ENCODE measurements around the gene ASB11. TPM values are rescaled to one million over a fixed set of nuclear protein-coding genes. Genes with fewer than 3 reads are reported as not detected.
"Not testable (repeated sequence)": the region's sequence is repeated elsewhere in the genome, so short reads cannot be mapped to it uniquely, and the experiment has no call there.

The ASB11 gene
- polyA plus RNA-seq, 2 donors: not detected

GRCh38 chrX:15292861-15293260 lies 22.6 kb downstream of the ASB11 start:
- H3K4me3 ChIP-seq (ENCODE audit: low read depth in 1 of 2, low read length in 2 of 2): no peak overlapping the region
- 90 to 91% methylated on average over 3 of the region's 3 CpGs for WGBS, 2 donors
- H3K27me3 ChIP-seq (ENCODE audit: control insufficient read depth in 1 of 2, insufficient read depth in 2 of 2, low read length in 2 of 2): no peaks in the 10 kb centered on the region
- no peaks in the 10 kb centered on the region for H3K9me3 ChIP-seq (ENCODE audit: control insufficient read depth in 2 of 2, insufficient read depth in 1 of 2, low read depth in 1 of 2, low read length in 1 of 2)
- H3K4me1 ChIP-seq (ENCODE audit: control insufficient read depth in 2 of 2, insufficient read depth in 2 of 2, low read length in 1 of 2): no peaks in the 10 kb centered on the region
- no peak overlapping the region for H3K27ac ChIP-seq (ENCODE audit: low read depth in 2 of 2, low read length in 1 of 2)
- no peaks in the 10 kb centered on the region for H3K36me3 ChIP-seq (ENCODE audit: control insufficient read depth in 2 of 2, insufficient read depth in 2 of 2, low read length in 1 of 2)

GRCh38 chrX:15277604-15278003 lies 37.8 kb downstream of the ASB11 start:
- no peak overlapping the region for H3K27ac ChIP-seq (ENCODE audit: low read depth in 2 of 2, low read length in 1 of 2)
- no peak overlapping the region for H3K4me3 ChIP-seq (ENCODE audit: low read depth in 1 of 2, low read length in 2 of 2)
- no peaks in the 10 kb centered on the region for H3K4me1 ChIP-seq (ENCODE audit: control insufficient read depth in 2 of 2, insufficient read depth in 2 of 2, low read length in 1 of 2)
- WGBS, 2 donors: 46 to 55% methylated on average over 1 of the region's 1 CpG
- no peaks in the 10 kb centered on the region for H3K36me3 ChIP-seq (ENCODE audit: control insufficient read depth in 2 of 2, insufficient read depth in 2 of 2, low read length in 1 of 2)
- H3K9me3 ChIP-seq (ENCODE audit: control insufficient read depth in 2 of 2, insufficient read depth in 1 of 2, low read depth in 1 of 2, low read length in 1 of 2): no peaks in the 10 kb centered on the region
- H3K27me3 ChIP-seq (ENCODE audit: control insufficient read depth in 1 of 2, insufficient read depth in 2 of 2, low read length in 2 of 2): no peaks in the 10 kb centered on the region

- no peak overlapping the region for H3K27ac ChIP-seq (ENCODE audit: low read depth in 2 of 2, low read length in 1 of 2)
- H3K9me3 ChIP-seq (ENCODE audit: control insufficient read depth in 2 of 2, insufficient read depth in 1 of 2, low read depth in 1 of 2, low read length in 1 of 2): no peaks in the 10 kb centered on the region
- no peaks in the 10 kb centered on the region for H3K27me3 ChIP-seq (ENCODE audit: control insufficient read depth in 1 of 2, insufficient read depth in 2 of 2, low read length in 2 of 2)
- H3K36me3 ChIP-seq (ENCODE audit: control insufficient read depth in 2 of 2, insufficient read depth in 2 of 2, low read length in 1 of 2): no peaks in the 10 kb centered on the region
- H3K4me1 ChIP-seq (ENCODE audit: control insufficient read depth in 2 of 2, insufficient read depth in 2 of 2, low read length in 1 of 2): peaks cover 0 to 4% of the 10 kb centered on the region in 2 donors
- 93 to 97% methylated on average over 2 of the region's 2 CpGs for WGBS, 2 donors
- H3K4me3 ChIP-seq (ENCODE audit: low read depth in 1 of 2, low read length in 2 of 2): no peak overlapping the region
Observed at GRCh38 chrX:15274946-15275345, 40.5 kb downstream of the ASB11 start.

GRCh38 chrX:15273275-15273674 lies 42.2 kb downstream of the ASB11 start:
- H3K36me3 ChIP-seq (ENCODE audit: control insufficient read depth in 2 of 2, insufficient read depth in 2 of 2, low read length in 1 of 2); H3K9me3 ChIP-seq (ENCODE audit: control insufficient read depth in 2 of 2, insufficient read depth in 1 of 2, low read depth in 1 of 2, low read length in 1 of 2); H3K4me3 ChIP-seq (ENCODE audit: low read depth in 1 of 2, low read length in 2 of 2); H3K4me1 ChIP-seq (ENCODE audit: control insufficient read depth in 2 of 2, insufficient read depth in 2 of 2, low read length in 1 of 2); H3K27ac ChIP-seq (ENCODE audit: low read depth in 2 of 2, low read length in 1 of 2); H3K27me3 ChIP-seq (ENCODE audit: control insufficient read depth in 1 of 2, insufficient read depth in 2 of 2, low read length in 2 of 2): not testable (repeated sequence)
- 85 to 96% methylated on average over 10 of the region's 10 CpGs for whole genome bisulfite sequencing, 2 donors

GRCh38 chrX:15271757-15272156 lies 43.7 kb downstream of the ASB11 start:
- Histone ChIP-seq H3K27me3 (ENCODE audit: control insufficient read depth in 1 of 2, insufficient read depth in 2 of 2, low read length in 2 of 2) (no peaks in the 10 kb centered on the region), H3K9me3 (ENCODE audit: control insufficient read depth in 2 of 2, insufficient read depth in 1 of 2, low read depth in 1 of 2, low read length in 1 of 2) (no peaks in the 10 kb centered on the region), H3K36me3 (ENCODE audit: control insufficient read depth in 2 of 2, insufficient read depth in 2 of 2, low read length in 1 of 2) (no peaks in the 10 kb centered on the region), H3K4me1 (ENCODE audit: control insufficient read depth in 2 of 2, insufficient read depth in 2 of 2, low read length in 1 of 2) (peaks cover 0 to 5% of the 10 kb centered on the region in 2 donors), H3K27ac (ENCODE audit: low read depth in 2 of 2, low read length in 1 of 2) (no peak overlapping the region), H3K4me3 (ENCODE audit: low read depth in 1 of 2, low read length in 2 of 2) (no peak overlapping the region)
- WGBS, 2 donors: 82 to 83% methylated on average over 1 of the region's 1 CpG

- H3K27me3 ChIP-seq (ENCODE audit: control insufficient read depth in 1 of 2, insufficient read depth in 2 of 2, low read length in 2 of 2): no peaks in the 10 kb centered on the region
- peak within 1 kb of the TSS in 1 of 2 donors; percentile 41 for H3K27ac ChIP-seq (ENCODE audit: low read depth in 2 of 2, low read length in 1 of 2)
- H3K4me3 ChIP-seq (ENCODE audit: low read depth in 1 of 2, low read length in 2 of 2): no peak within 1 kb of the TSS
- peaks cover 0 to 5% of the 10 kb centered on the region in 2 donors for H3K4me1 ChIP-seq (ENCODE audit: control insufficient read depth in 2 of 2, insufficient read depth in 2 of 2, low read length in 1 of 2)
- H3K36me3 ChIP-seq (ENCODE audit: control insufficient read depth in 2 of 2, insufficient read depth in 2 of 2, low read length in 1 of 2): no peaks in the 10 kb centered on the region
- H3K9me3 ChIP-seq (ENCODE audit: control insufficient read depth in 2 of 2, insufficient read depth in 1 of 2, low read depth in 1 of 2, low read length in 1 of 2): no peaks in the 10 kb centered on the region
- 14 to 25% methylated on average over 15 of the region's 15 CpGs for WGBS, 2 donors
Observed at GRCh38 chrX:15269618-15270521, 45.6 kb downstream of the ASB11 start, which contains the start of gene ASB9. Gene ASB9 (minus strand): TSS chrX:15270083. CDS start chrX:15269874, 209 bp downstream.

GRCh38 chrX:15269120-15269519 lies 46.3 kb downstream of the ASB11 start:
- H3K9me3 ChIP-seq (ENCODE audit: control insufficient read depth in 2 of 2, insufficient read depth in 1 of 2, low read depth in 1 of 2, low read length in 1 of 2): no peaks in the 10 kb centered on the region
- 50 to 64% methylated on average over 1 of the region's 1 CpG for WGBS, 2 donors
- no peaks in the 10 kb centered on the region for H3K27me3 ChIP-seq (ENCODE audit: control insufficient read depth in 1 of 2, insufficient read depth in 2 of 2, low read length in 2 of 2)
- peaks cover 0 to 5% of the 10 kb centered on the region in 2 donors for H3K4me1 ChIP-seq (ENCODE audit: control insufficient read depth in 2 of 2, insufficient read depth in 2 of 2, low read length in 1 of 2)
- H3K27ac ChIP-seq (ENCODE audit: low read depth in 2 of 2, low read length in 1 of 2): no peak overlapping the region
- H3K4me3 ChIP-seq (ENCODE audit: low read depth in 1 of 2, low read length in 2 of 2): no peak overlapping the region
- no peaks in the 10 kb centered on the region for H3K36me3 ChIP-seq (ENCODE audit: control insufficient read depth in 2 of 2, insufficient read depth in 2 of 2, low read length in 1 of 2)

- H3K27ac ChIP-seq (ENCODE audit: low read depth in 2 of 2, low read length in 1 of 2): no peak overlapping the region
- no peaks in the 10 kb centered on the region for H3K9me3 ChIP-seq (ENCODE audit: control insufficient read depth in 2 of 2, insufficient read depth in 1 of 2, low read depth in 1 of 2, low read length in 1 of 2)
- H3K36me3 ChIP-seq (ENCODE audit: control insufficient read depth in 2 of 2, insufficient read depth in 2 of 2, low read length in 1 of 2): no peaks in the 10 kb centered on the region
- H3K27me3 ChIP-seq (ENCODE audit: control insufficient read depth in 1 of 2, insufficient read depth in 2 of 2, low read length in 2 of 2): no peaks in the 10 kb centered on the region
- H3K4me1 ChIP-seq (ENCODE audit: control insufficient read depth in 2 of 2, insufficient read depth in 2 of 2, low read length in 1 of 2): no peaks in the 10 kb centered on the region
- H3K4me3 ChIP-seq (ENCODE audit: low read depth in 1 of 2, low read length in 2 of 2): no peak overlapping the region
Observed at GRCh38 chrX:15254852-15255251, 60.6 kb downstream of the ASB11 start.

GRCh38 chrX:15245896-15246295 lies 69.5 kb downstream of the ASB11 start:
- Histone ChIP-seq H3K36me3 (ENCODE audit: control insufficient read depth in 2 of 2, insufficient read depth in 2 of 2, low read length in 1 of 2) (no peaks in the 10 kb centered on the region), H3K4me1 (ENCODE audit: control insufficient read depth in 2 of 2, insufficient read depth in 2 of 2, low read length in 1 of 2) (no peaks in the 10 kb centered on the region), H3K27me3 (ENCODE audit: control insufficient read depth in 1 of 2, insufficient read depth in 2 of 2, low read length in 2 of 2) (no peaks in the 10 kb centered on the region), H3K9me3 (ENCODE audit: control insufficient read depth in 2 of 2, insufficient read depth in 1 of 2, low read depth in 1 of 2, low read length in 1 of 2) (no peaks in the 10 kb centered on the region), H3K4me3 (ENCODE audit: low read depth in 1 of 2, low read length in 2 of 2) (no peak overlapping the region), H3K27ac (ENCODE audit: low read depth in 2 of 2, low read length in 1 of 2) (no peak overlapping the region)
- WGBS, 2 donors: 67 to 71% methylated on average over 4 of the region's 4 CpGs

GRCh38 chrX:15244421-15244820 lies 71.0 kb downstream of the ASB11 start:
- H3K36me3 ChIP-seq (ENCODE audit: control insufficient read depth in 2 of 2, insufficient read depth in 2 of 2, low read length in 1 of 2): no peaks in the 10 kb centered on the region
- H3K4me3 ChIP-seq (ENCODE audit: low read depth in 1 of 2, low read length in 2 of 2): no peak overlapping the region
- H3K27me3 ChIP-seq (ENCODE audit: control insufficient read depth in 1 of 2, insufficient read depth in 2 of 2, low read length in 2 of 2): no peaks in the 10 kb centered on the region
- H3K27ac ChIP-seq (ENCODE audit: low read depth in 2 of 2, low read length in 1 of 2): no peak overlapping the region
- 81 to 85% methylated on average over 5 of the region's 5 CpGs for WGBS, 2 donors
- no peaks in the 10 kb centered on the region for H3K4me1 ChIP-seq (ENCODE audit: control insufficient read depth in 2 of 2, insufficient read depth in 2 of 2, low read length in 1 of 2)
- H3K9me3 ChIP-seq (ENCODE audit: control insufficient read depth in 2 of 2, insufficient read depth in 1 of 2, low read depth in 1 of 2, low read length in 1 of 2): no peaks in the 10 kb centered on the region

Data from esophagus (tissue), 2 donors.